GM13976 (cell line): ENCODE measurements around the gene HIBADH.
"Not testable (repeated sequence)": the region's sequence is repeated elsewhere in the genome, so short reads cannot be mapped to it uniquely, and the experiment has no call there.

Experiments used
- DNase-seq: peaks from one replicate; pipeline ENCODE4 v3.0.0; 2012; ENCODE audit warnings: low spot score
- in situ Hi-C: fragments of 300-500 bp; cut with MboI; formaldehyde crosslinking; loops from one replicate; pipeline ENCODE4 v1.12.0; 2022; ENCODE audit warnings: low sequenced_read_pairs, mixed read lengths, inconsistent platforms; ENCODE audit not compliant: unreplicated experiment
- TF ChIP-seq, protein P1 (sequence below): IDR thresholded peaks from 2 replicates; pipeline ENCODE4 v1.5.1; 2012; ENCODE audit warnings: borderline replicate concordance, mild to moderate bottlenecking; ENCODE audit not compliant: insufficient read depth; ENCODE audit errors: extremely low read depth, missing control alignments, control extremely low read depth

HIBADH gene

GRCh38 chr7:27514861-27515260 lies 147.8 kb downstream of the HIBADH start:
- TF ChIP-seq, protein P1, sequence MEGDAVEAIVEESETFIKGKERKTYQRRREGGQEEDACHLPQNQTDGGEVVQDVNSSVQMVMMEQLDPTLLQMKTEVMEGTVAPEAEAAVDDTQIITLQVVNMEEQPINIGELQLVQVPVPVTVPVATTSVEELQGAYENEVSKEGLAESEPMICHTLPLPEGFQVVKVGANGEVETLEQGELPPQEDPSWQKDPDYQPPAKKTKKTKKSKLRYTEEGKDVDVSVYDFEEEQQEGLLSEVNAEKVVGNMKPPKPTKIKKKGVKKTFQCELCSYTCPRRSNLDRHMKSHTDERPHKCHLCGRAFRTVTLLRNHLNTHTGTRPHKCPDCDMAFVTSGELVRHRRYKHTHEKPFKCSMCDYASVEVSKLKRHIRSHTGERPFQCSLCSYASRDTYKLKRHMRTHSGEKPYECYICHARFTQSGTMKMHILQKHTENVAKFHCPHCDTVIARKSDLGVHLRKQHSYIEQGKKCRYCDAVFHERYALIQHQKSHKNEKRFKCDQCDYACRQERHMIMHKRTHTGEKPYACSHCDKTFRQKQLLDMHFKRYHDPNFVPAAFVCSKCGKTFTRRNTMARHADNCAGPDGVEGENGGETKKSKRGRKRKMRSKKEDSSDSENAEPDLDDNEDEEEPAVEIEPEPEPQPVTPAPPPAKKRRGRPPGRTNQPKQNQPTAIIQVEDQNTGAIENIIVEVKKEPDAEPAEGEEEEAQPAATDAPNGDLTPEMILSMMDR = no peak
- DNase-seq = no peak
- in situ Hi-C loops = no loop called here

DNA sequence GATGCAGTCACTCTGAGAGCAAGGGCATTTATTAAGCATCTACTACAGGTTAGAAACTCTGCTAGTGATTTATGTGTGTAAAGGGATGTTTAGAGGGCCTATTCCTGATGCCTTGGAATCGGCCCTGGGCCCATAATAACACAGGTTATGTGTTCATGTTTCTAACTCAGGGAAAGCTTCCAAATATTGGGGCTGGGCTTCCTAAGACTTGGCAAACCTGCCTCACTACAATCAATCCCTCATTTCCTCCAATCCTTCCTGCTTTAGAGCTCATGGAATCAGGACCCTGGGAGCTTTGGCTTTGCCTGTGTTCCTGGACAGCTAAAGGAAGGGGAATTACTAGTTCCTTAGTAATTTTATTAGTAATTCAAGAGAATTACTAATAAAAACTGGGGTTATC lies 148.8 kb downstream of the HIBADH start:
- DNase-seq = no peak
- in situ Hi-C loops = no loop called here
- TF ChIP-seq, protein P1 = no peak

DNA sequence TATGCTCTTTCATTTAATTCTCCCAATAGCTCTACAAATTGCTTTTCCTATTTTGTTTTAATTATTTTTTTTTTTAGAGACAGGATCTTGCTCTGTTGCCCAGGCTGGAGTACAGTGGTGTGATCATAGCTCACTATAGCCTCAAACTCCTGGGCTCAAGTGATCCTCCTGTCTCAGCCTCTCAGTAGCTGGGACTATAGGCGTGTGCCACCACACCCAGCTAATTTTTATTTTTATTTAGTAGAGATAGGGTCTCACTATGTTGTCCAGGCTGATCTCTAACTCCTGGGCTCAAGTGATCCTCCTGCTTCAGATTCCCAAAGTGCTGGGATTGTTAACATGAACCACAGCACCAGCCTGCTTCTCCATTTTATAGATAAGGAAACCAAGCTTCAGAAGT lies 151.3 kb downstream of the HIBADH start:
- DNase-seq, in situ Hi-C loops: not testable (repeated sequence)

DNA sequence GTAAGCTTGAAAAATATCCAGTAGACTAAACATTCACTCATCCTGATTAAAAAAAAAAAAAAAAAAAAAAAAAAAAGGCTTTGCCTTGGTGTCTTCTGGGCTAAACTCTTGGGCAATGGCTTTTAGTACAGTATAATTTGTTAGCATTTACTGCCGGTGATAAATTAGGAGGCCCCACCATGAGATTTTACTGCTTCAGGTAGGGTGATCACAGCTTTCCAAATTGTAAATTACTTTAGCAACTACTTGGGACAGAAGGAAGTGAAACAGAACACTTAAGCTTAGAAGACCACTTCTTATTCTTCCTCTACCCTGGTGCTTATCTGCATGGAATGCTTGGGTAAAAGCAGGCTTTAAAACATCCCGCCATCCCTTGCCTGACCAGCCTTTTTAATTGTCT lies 152.1 kb downstream of the HIBADH start:
- in situ Hi-C loops = no loop called here
- no peak for DNase-seq
- TF ChIP-seq, protein P1 = no peak

DNA sequence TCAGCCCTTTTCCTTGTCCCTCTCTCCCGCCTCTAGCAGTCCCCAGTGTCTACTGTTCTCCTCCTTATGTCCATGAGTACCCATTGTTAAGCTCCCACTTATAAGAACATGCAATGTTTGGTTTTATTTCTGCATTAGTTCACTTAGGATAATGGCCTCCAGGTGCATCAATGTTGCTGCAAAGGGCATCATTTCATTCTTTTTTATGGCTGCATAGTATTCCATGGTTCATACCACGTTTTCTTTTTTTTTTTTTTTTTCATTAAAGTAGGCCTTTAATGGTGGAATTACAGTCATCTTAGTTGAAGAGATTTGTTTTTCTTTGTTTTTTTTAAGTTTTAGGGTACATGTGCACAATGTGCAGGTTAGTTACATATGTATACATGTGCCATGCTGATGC lies 160.8 kb downstream of the HIBADH start:
- in situ Hi-C loops, DNase-seq: not testable (repeated sequence)

DNA sequence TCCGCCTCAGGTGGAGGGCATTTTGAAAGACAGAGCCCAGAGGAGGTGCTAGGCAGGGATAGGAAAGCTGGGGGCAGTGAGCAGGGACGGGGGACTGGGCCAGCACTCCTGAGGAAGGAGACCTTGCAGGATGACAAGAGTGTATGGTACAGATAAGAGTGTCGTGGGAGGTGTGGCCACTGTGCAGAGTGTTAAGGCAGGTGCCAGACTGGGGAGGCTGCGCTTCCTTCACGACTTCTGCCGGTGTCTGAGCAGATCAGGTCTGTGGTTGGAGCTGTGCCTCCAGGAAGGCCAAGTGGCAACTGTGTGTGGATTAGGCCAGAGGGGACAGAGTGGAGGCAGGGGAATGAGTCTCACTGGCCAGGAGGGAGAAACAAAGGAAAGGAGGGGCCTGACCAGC lies 161.7 kb downstream of the HIBADH start:
- in situ Hi-C loops = no loop called here
- DNase-seq = no peak
- TF ChIP-seq, protein P1 = no peak

DNA sequence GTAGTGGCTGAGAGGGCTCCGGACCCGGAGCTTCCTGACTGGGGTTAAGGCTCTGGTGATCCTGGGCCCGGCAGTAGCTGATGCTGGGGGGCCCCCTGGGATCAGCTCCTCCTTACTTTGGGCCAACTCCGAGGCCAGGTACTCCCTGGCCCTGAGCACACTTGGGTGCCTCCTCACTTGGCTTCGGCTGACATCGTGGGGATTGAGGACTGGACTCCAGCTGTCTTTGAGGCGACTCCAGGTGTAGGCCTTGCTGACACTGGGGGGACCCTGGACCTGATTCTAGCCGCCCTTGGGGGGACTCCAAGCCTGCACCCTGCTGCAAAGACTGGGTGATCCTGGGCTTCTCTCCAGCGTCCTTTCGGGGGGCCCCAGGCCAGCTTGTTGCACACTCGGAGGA lies 170.5 kb downstream of the HIBADH start:
- no peak for DNase-seq
- in situ Hi-C loops = no loop called here
- TF ChIP-seq, protein P1 = no peak

DNA sequence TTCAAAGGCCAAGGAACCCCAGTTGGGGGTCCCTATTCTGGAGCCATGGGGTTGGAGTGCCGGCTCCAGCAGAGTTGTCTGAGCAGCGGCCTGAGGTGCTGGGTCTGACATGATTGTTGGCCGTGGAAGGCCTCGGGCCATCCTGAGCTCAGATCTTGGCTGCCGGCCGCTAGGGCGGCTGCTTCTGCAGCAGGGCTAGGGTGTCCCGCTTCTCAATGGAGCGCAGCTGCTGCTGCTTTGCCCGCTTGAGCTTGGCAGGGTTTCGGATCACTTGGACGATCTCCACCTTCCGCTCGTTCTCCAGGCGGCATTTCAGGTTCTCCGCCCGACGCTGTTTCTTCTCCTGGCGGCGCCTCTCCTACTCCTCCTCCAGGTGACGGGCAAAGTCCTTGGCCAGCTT lies 171.1 kb downstream of the HIBADH start:
- in situ Hi-C loops = no loop called here
- TF ChIP-seq, protein P1 = no peak
- DNase-seq = no peak
